ENCODE measurements around the gene MYO1F.

DNA sequence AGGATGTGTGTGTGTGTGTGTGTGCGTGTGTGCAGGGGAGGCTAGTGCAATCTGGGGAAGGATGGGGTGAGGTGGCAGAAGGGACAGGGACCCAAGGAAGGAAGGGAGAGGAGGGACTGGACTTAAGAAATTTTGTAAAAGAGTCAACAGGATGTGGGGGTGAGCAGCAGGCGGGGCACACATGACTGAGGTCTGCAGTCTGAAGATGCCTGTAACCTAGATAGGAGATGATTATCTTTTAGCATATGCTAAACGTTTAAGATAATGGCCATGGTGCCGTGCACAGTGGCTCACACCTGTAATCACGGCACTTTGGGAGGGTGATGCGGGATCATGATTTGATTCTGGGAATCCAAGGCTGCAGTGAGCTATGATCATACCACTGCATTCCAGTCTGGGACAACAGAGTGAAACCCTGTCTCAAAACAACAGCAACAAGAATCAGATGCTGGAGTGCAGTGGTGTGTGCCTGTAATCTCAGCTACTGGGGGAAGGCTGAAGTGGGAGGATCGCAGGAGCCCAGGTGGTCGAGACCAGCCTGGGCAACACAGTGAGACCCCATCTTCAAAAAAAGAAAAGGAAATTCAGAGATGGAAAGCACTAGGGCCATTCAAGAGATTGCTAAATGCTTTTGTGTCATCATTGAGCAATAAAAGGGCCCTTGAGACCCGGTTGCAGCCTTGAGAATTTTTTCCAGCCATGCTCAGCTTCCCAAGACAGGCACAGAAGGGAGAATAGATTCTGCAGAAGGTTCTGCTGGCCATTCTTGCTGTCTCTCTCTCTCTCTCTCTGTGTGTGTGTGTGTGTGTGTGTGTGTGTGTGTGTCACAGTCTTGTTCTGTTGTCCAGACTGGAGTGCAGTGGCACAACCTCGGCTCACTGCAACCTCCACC is 59.4 kb downstream of the MYO1F start:
- TF ChIP-seq, protein P1, sequence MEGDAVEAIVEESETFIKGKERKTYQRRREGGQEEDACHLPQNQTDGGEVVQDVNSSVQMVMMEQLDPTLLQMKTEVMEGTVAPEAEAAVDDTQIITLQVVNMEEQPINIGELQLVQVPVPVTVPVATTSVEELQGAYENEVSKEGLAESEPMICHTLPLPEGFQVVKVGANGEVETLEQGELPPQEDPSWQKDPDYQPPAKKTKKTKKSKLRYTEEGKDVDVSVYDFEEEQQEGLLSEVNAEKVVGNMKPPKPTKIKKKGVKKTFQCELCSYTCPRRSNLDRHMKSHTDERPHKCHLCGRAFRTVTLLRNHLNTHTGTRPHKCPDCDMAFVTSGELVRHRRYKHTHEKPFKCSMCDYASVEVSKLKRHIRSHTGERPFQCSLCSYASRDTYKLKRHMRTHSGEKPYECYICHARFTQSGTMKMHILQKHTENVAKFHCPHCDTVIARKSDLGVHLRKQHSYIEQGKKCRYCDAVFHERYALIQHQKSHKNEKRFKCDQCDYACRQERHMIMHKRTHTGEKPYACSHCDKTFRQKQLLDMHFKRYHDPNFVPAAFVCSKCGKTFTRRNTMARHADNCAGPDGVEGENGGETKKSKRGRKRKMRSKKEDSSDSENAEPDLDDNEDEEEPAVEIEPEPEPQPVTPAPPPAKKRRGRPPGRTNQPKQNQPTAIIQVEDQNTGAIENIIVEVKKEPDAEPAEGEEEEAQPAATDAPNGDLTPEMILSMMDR (IDR thresholded peaks at IDR 0.05; ENCODE audit: borderline replicate concordance, extremely low read depth, low read length, poor library complexity, severe bottlenecking), result no peak
- TF ChIP-seq EZH2 (IDR thresholded peaks at IDR 0.05; ENCODE audit: borderline replicate concordance, low read depth, low read length, severe bottlenecking), result no peak

Measured in DND-41 (cell line).